Measurements from ENCODE around the gene ZNF668. TPM values are rescaled to one million over a fixed set of nuclear protein-coding genes. Genes with fewer than 3 reads are reported as not detected.

ZNF668 gene
- total and polyA plus RNA-seq, 2 of the 13 experiments (the other 11 are each of a cell fraction or from before 2014, with no cell fraction given): 3.8 to 9.8 TPM

DNA sequence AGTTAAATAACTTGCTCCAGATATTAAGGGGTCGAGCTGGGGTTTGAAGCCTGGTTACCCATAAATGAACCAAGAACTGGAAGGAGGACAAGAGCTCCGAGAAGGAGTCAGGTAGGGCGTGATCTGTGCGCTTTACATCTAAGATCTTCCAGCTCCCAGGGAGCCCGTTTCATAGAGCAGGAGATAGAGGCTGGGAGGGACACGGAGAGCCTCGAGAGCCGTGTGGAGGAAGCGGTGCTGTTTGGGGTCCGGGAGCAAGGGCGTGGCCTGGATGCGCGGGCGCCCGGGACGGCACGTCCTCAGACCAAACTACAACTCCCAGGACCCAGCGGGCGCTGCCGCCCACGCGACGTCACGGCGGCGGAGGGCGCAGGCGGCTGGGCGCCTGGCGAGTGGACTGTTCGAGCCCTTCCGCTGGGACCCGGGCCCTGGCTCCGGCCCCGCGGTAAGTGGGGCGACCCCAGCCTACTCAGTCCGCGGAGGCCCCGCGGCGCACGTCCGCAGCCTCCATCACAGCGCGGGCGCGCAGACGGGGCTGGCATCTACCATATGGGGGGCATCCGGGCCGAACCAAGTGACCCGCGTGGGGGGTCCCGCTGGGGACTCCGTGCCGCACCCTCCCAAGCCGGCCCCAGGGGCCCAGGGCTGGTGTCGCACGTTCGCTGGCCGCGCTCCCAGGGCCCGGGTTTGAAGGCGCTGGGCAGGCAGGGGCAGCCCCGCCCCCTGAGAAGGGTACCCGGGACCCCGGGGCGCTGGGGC, 34.2 kb upstream of the ZNF668 start, which contains the start of gene BCKDK:
Gene BCKDK (plus strand): TSS at position 352 of the 759 bp plus-strand sequence. CDS start 838 bp downstream, outside the sequence.
- H3K9ac ChIP-seq (ENCODE audit: insufficient read depth, low read depth, low read length): peak within 1 kb of the TSS; percentile 90
- ChIA-PET CTCF (ENCODE audit: low intra/inter-chr PET ratio, low total read pairs) (no interaction called here), POLR2A (interaction anchor here (1.3 to 3.7 kb wide), 2 partner anchors 9 to 34 kb away, joined by 4 to 17 read pairs; partner anchors contain the start of gene KAT8)
- WGBS (ENCODE audit: low lambda C conversion rate): 3% methylated on average over 25 of the region's 68 CpGs
- no peaks in the 10 kb centered on the region for H3K27me3 ChIP-seq (ENCODE audit: control insufficient read depth in 1 of 2, insufficient read depth in 2 of 2, low read length in 2 of 2)
- H3K4me2 ChIP-seq (ENCODE audit: low read depth, low read length): peak within 1 kb of the TSS; percentile 94
- peaks cover 42% of the 10 kb centered on the region for H3K4me1 ChIP-seq (ENCODE audit: insufficient read depth, low read length)
- FAIRE-seq: peak; percentile 82
- H3K4me3 ChIP-seq (replicated peaks in 1 of 3; ENCODE audit: insufficient read depth in 1 of 3, low read depth in 2 of 3, low read length in 3 of 3): peak within 1 kb of the TSS; percentile 87 to 100 (median 94)
- no TSS peak for BruUV-seq (replicated peaks)
- peak within 1 kb of the TSS; percentile 54 for H3K27ac ChIP-seq (ENCODE audit: extremely low read length, insufficient read depth, low read length)
- H2AFZ ChIP-seq (ENCODE audit: low read length): peak within 1 kb of the TSS; percentile 24
- in situ Hi-C loops (cut with HindIII; ENCODE audit: extremely low pct_ligation_motif_present, low pct_unique_long_range_greater_than_20kb) (no loop called here), intact Hi-C loops (cut with micrococcal nuclease; ENCODE audit: unreplicated experiment) (loop anchor here (5.0 kb wide), 1 partner anchor 49 kb away; no protein-coding TSS in a partner anchor)
- no peaks in the 10 kb centered on the region for H4K20me1 ChIP-seq (ENCODE audit: insufficient read depth, low read length)
- H3K9me3 ChIP-seq (ENCODE audit: low read length): no peaks in the 10 kb centered on the region
- H3K36me3 ChIP-seq (replicated peaks in 1 of 2; ENCODE audit: control insufficient read depth in 1 of 2, insufficient read depth in 2 of 2, low read length in 2 of 2): peaks cover 20 to 35% of the 10 kb centered on the region in 2 experiments
- peak; percentile 58 for DNase-seq (ENCODE audit: low spot score)
- peak; percentile 87 for ATAC-seq
- peaks cover 12% of the 10 kb centered on the region for H3K79me2 ChIP-seq (ENCODE audit: insufficient read depth, low read length)
- TF ChIP-seq PHF21A (CRISPR knock-in tag; IDR thresholded peaks at IDR 0.05) (0 out of 2 replicates have a peak, but pooled peaks have one; percentile 42), SP1 (IDR thresholded peaks at IDR 0.05) (no peak), SP1 (CRISPR knock-in tag; IDR thresholded peaks at IDR 0.05) (peak; percentile 97), CEBPG (CRISPR knock-in tag; IDR thresholded peaks at IDR 0.05) (0 out of 2 replicates have a peak, but pooled peaks have one; percentile 1), ZNF460 (CRISPR knock-in tag; IDR thresholded peaks at IDR 0.05; ENCODE audit: borderline replicate concordance) (no peak), MEIS1 (CRISPR knock-in tag; IDR thresholded peaks at IDR 0.05; ENCODE audit: borderline replicate concordance) (no peak), ELF3 (CRISPR knock-in tag; IDR thresholded peaks at IDR 0.05) (peak; percentile 80), ZNF749 (CRISPR knock-in tag; IDR thresholded peaks at IDR 0.05; ENCODE audit: borderline replicate concordance) (peak; percentile 79), NONO (IDR thresholded peaks at IDR 0.05) (no peak), NONO (CRISPR knock-in tag; conservative IDR thresholded peaks at IDR 0.05) (peak; percentile 71), ZNF496 (CRISPR knock-in tag; IDR thresholded peaks at IDR 0.05; ENCODE audit: insufficient replicate concordance) (no peak), PHF8 (CRISPR knock-in tag; IDR thresholded peaks at IDR 0.05) (peak; percentile 90), ZNF766 (CRISPR knock-in tag; IDR thresholded peaks at IDR 0.05; ENCODE audit: borderline replicate concordance) (peak; percentile 31), XRCC5 (optimal IDR thresholded peaks at IDR 0.05; ENCODE audit: low read length) (peak; percentile 63), DMAP1 (CRISPR knock-in tag; IDR thresholded peaks at IDR 0.05) (peak; percentile 65; the same call in 1 of the 2 replicates)
- TF ChIP-seq, protein P1, sequence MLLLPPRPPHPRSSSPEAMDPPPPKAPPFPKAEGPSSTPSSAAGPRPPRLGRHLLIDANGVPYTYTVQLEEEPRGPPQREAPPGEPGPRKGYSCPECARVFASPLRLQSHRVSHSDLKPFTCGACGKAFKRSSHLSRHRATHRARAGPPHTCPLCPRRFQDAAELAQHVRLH (CRISPR knock-in tag; IDR thresholded peaks at IDR 0.05; ENCODE audit: borderline replicate concordance, low read depth): no peak
- TF ChIP-seq, protein P2, sequence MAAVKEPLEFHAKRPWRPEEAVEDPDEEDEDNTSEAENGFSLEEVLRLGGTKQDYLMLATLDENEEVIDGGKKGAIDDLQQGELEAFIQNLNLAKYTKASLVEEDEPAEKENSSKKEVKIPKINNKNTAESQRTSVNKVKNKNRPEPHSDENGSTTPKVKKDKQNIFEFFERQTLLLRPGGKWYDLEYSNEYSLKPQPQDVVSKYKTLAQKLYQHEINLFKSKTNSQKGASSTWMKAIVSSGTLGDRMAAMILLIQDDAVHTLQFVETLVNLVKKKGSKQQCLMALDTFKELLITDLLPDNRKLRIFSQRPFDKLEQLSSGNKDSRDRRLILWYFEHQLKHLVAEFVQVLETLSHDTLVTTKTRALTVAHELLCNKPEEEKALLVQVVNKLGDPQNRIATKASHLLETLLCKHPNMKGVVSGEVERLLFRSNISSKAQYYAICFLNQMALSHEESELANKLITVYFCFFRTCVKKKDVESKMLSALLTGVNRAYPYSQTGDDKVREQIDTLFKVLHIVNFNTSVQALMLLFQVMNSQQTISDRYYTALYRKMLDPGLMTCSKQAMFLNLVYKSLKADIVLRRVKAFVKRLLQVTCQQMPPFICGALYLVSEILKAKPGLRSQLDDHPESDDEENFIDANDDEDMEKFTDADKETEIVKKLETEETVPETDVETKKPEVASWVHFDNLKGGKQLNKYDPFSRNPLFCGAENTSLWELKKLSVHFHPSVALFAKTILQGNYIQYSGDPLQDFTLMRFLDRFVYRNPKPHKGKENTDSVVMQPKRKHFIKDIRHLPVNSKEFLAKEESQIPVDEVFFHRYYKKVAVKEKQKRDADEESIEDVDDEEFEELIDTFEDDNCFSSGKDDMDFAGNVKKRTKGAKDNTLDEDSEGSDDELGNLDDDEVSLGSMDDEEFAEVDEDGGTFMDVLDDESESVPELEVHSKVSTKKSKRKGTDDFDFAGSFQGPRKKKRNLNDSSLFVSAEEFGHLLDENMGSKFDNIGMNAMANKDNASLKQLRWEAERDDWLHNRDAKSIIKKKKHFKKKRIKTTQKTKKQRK (IDR thresholded peaks at IDR 0.05; ENCODE audit: low read length): no peak

All from HepG2 (cell line).